ENCODE measurements around the gene KSR2.

Gene KSR2

GRCh38 chr12:117854339-117855012 is 114.3 kb downstream of the KSR2 start:
- peak; percentile 76 for DNase-seq

GRCh38 chr12:117853600-117853999 is 115.2 kb downstream of the KSR2 start:
- no peak for DNase-seq

GRCh38 chr12:117850048-117850447 is 118.7 kb downstream of the KSR2 start:
- peak; percentile 55 for DNase-seq

GRCh38 chr12:117847371-117847770 is 121.4 kb downstream of the KSR2 start:
- no peak for DNase-seq

- no peak for DNase-seq
These were observed 123.4 kb downstream of the KSR2 start for GRCh38 chr12:117845271-117845904.

GRCh38 chr12:117844114-117844830 is 124.5 kb downstream of the KSR2 start:
- DNase-seq, result no peak

GRCh38 chr12:117842630-117843029 is 126.2 kb downstream of the KSR2 start:
- no peak for DNase-seq

- DNase-seq, result no peak
These were observed 126.6 kb downstream of the KSR2 start for GRCh38 chr12:117842220-117842619.

- no peak for DNase-seq
These were observed 131.1 kb downstream of the KSR2 start for GRCh38 chr12:117837737-117838050.

- DNase-seq, result peak; percentile 86
These were observed 131.6 kb downstream of the KSR2 start for GRCh38 chr12:117836999-117837736.

- peak; percentile 42 for DNase-seq
These were observed 132.3 kb downstream of the KSR2 start for GRCh38 chr12:117836476-117836875.

GRCh38 chr12:117835156-117835555 is 133.6 kb downstream of the KSR2 start:
- no peak for DNase-seq

- DNase-seq, result no peak
These were observed 136.0 kb downstream of the KSR2 start for GRCh38 chr12:117832459-117833457.

- DNase-seq, result no peak
These were observed 138.3 kb downstream of the KSR2 start for GRCh38 chr12:117830471-117830870.

- DNase-seq, result no peak
These were observed 139.7 kb downstream of the KSR2 start for GRCh38 chr12:117829108-117829507.

GRCh38 chr12:117827660-117828059 is 141.1 kb downstream of the KSR2 start:
- DNase-seq, result no peak

- no peak for DNase-seq
These were observed 143.0 kb downstream of the KSR2 start for GRCh38 chr12:117825827-117826226.

GRCh38 chr12:117821480-117822175 is 147.2 kb downstream of the KSR2 start:
- DNase-seq, result no peak

GRCh38 chr12:117820216-117820907 is 148.4 kb downstream of the KSR2 start:
- no peak for DNase-seq

- DNase-seq, result no peak
These were observed 149.6 kb downstream of the KSR2 start for GRCh38 chr12:117819160-117819559.

- DNase-seq, result peak; percentile 12
These were observed 150.4 kb downstream of the KSR2 start for GRCh38 chr12:117818400-117818799.
